ENCODE measurements around the gene CHMP4B. TPM values are rescaled to one million over a fixed set of nuclear protein-coding genes. Genes with fewer than 3 reads are reported as not detected.

CHMP4B gene
- total RNA-seq, 1 experiment from 2014 or later: 72.5 TPM

DNA sequence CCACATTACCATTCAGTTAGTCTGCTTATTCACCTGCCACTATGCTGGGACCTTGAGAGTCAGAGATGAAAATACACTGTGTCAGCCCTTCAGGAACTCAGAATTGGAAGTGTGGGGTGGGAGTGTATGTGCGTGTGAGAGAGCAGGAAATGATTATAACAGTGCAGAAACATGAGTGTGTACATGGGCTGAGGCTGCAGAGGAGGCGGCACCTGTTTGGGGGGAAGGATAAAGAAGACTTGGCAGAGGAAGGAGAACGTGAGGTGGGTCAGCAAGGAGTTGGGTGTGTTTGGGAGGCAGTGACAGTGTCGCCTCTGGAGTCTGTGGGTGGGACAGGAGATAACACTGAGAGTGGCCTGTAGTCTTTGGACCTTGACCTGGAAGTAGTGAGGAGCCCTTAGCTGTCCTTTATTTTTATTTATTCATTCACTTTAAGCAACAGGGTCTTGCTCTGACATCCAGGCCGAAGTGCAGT, 3.1 kb downstream of the CHMP4B start:
- Mint-ChIP-seq H3K4me1 (peaks cover 15% of the 10 kb centered on the region), H3K9me3 (no peaks in the 10 kb centered on the region), H3K27ac (peak overlapping the region; percentile 40), H3K27me3 (ENCODE audit: low read depth) (no peaks in the 10 kb centered on the region), H3K4me3 (no peak overlapping the region), H3K36me3 (no peaks in the 10 kb centered on the region)
- ATAC-seq: no peak
- no peak for DNase-seq (ENCODE audit: low spot score)
- ChIA-PET POLR2A (interaction anchor here (0.6 kb wide), 1 partner anchor 254 kb away, joined by 3 read pairs; no protein-coding TSS in a partner anchor), CTCF (interaction anchor here (1.4 to 1.6 kb wide), 2 partner anchors 22 to 49 kb away, joined by 3 to 7 read pairs; no protein-coding TSS in a partner anchor)
- no peak for TF ChIP-seq FOXK1 (CRISPR knock-in tag; IDR thresholded peaks at IDR 0.05)
- no peak for TF ChIP-seq IRF2 (CRISPR knock-in tag; IDR thresholded peaks at IDR 0.05; ENCODE audit: borderline replicate concordance, low read depth)
- no peak for TF ChIP-seq ZNF396 (CRISPR knock-in tag; IDR thresholded peaks at IDR 0.05; ENCODE audit: borderline replicate concordance)

DNA sequence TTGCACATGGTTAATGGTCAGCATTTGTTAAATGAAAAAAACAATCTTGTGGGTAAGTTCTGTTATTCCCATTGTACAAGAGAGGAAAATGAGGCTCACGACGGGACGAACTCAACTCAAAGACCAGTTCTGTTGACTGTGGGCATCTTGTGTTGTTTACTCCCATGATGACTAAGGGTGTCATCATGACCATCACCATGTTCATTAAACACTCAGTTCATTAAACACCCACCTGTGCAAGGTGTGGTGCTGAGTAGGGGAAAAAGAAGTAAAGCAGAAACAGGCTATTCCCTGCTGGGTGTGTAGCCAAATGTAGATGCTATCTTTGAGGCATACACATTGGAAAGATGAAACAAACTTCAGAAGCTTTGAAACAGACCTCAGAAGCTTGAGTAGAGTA, 4.5 kb downstream of the CHMP4B start:
- Mint-ChIP-seq H3K27ac (no peak overlapping the region), H3K4me3 (no peak overlapping the region), H3K27me3 (ENCODE audit: low read depth) (no peaks in the 10 kb centered on the region), H3K4me1 (peaks cover 19% of the 10 kb centered on the region), H3K9me3 (no peaks in the 10 kb centered on the region), H3K36me3 (no peaks in the 10 kb centered on the region)
- no peak for TF ChIP-seq SOX15 (CRISPR knock-in tag; IDR thresholded peaks at IDR 0.05)
- TF ChIP-seq, protein P1, sequence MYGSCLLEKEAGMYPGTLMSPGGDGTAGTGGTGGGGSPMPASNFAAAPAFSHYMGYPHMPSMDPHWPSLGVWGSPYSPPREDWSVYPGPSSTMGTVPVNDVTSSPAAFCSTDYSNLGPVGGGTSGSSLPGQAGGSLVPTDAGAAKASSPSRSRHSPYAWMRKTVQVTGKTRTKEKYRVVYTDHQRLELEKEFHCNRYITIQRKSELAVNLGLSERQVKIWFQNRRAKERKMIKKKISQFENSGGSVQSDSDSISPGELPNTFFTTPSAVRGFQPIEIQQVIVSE (CRISPR knock-in tag; IDR thresholded peaks at IDR 0.05; ENCODE audit: borderline replicate concordance): no peak
- no peak for TF ChIP-seq ZNF121 (CRISPR knock-in tag; IDR thresholded peaks at IDR 0.05)
- no peak for TF ChIP-seq HMGA2 (CRISPR knock-in tag; IDR thresholded peaks at IDR 0.05)
- TF ChIP-seq RELA (CRISPR knock-in tag; IDR thresholded peaks at IDR 0.05; ENCODE audit: borderline replicate concordance): no peak
- no peak for TF ChIP-seq ELF4 (CRISPR knock-in tag; IDR thresholded peaks at IDR 0.05; ENCODE audit: low read depth)
- TF ChIP-seq OVOL2 (CRISPR knock-in tag; IDR thresholded peaks at IDR 0.05; ENCODE audit: borderline replicate concordance): no peak
- no peak for TF ChIP-seq NFATC4 (CRISPR knock-in tag; IDR thresholded peaks at IDR 0.05)
- TF ChIP-seq, protein P2, sequence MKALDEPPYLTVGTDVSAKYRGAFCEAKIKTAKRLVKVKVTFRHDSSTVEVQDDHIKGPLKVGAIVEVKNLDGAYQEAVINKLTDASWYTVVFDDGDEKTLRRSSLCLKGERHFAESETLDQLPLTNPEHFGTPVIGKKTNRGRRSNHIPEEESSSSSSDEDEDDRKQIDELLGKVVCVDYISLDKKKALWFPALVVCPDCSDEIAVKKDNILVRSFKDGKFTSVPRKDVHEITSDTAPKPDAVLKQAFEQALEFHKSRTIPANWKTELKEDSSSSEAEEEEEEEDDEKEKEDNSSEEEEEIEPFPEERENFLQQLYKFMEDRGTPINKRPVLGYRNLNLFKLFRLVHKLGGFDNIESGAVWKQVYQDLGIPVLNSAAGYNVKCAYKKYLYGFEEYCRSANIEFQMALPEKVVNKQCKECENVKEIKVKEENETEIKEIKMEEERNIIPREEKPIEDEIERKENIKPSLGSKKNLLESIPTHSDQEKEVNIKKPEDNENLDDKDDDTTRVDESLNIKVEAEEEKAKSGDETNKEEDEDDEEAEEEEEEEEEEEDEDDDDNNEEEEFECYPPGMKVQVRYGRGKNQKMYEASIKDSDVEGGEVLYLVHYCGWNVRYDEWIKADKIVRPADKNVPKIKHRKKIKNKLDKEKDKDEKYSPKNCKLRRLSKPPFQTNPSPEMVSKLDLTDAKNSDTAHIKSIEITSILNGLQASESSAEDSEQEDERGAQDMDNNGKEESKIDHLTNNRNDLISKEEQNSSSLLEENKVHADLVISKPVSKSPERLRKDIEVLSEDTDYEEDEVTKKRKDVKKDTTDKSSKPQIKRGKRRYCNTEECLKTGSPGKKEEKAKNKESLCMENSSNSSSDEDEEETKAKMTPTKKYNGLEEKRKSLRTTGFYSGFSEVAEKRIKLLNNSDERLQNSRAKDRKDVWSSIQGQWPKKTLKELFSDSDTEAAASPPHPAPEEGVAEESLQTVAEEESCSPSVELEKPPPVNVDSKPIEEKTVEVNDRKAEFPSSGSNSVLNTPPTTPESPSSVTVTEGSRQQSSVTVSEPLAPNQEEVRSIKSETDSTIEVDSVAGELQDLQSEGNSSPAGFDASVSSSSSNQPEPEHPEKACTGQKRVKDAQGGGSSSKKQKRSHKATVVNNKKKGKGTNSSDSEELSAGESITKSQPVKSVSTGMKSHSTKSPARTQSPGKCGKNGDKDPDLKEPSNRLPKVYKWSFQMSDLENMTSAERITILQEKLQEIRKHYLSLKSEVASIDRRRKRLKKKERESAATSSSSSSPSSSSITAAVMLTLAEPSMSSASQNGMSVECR (CRISPR knock-in tag; IDR thresholded peaks at IDR 0.05; ENCODE audit: borderline replicate concordance): no peak
- TF ChIP-seq SP1 (CRISPR knock-in tag; conservative IDR thresholded peaks at IDR 0.05): no peak
- TF ChIP-seq JUN (CRISPR knock-in tag; IDR thresholded peaks at IDR 0.05): no peak
- TF ChIP-seq ZNF232 (CRISPR knock-in tag; IDR thresholded peaks at IDR 0.05): no peak
- TF ChIP-seq, protein P3, sequence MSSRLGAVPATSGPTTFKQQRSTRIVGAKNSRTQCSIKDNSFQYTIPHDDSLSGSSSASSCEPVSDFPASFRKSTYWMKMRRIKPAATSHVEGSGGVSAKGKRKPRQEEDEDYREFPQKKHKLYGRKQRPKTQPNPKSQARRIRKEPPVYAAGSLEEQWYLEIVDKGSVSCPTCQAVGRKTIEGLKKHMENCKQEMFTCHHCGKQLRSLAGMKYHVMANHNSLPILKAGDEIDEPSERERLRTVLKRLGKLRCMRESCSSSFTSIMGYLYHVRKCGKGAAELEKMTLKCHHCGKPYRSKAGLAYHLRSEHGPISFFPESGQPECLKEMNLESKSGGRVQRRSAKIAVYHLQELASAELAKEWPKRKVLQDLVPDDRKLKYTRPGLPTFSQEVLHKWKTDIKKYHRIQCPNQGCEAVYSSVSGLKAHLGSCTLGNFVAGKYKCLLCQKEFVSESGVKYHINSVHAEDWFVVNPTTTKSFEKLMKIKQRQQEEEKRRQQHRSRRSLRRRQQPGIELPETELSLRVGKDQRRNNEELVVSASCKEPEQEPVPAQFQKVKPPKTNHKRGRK (CRISPR knock-in tag; IDR thresholded peaks at IDR 0.05; ENCODE audit: borderline replicate concordance): no peak
- no peak for TF ChIP-seq ZBTB21 (CRISPR knock-in tag; IDR thresholded peaks at IDR 0.05; ENCODE audit: borderline replicate concordance)
- DNase-seq (ENCODE audit: low spot score): no peak
- CTCF ChIA-PET: no interaction called here
- ATAC-seq: no peak
- POLR2A ChIA-PET: no interaction called here

DNA sequence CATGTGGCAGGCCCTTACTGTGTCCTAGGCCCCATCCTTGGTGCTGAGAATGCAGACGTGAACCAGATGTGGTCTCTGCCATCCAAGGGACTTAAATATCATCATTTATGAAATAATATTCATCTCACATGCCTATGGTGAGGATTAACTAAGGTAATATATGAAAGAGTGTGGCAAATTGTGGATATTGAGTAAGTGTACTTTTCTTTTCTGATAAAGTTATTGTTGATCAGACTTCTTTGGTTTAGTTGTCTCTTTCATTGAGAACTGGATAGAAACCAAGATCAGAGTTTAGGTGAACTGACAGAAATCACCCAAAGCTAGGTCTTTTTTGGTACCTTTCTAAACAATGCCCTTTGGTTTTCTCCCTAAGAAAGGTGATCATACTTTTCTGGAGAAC, 5.0 kb downstream of the CHMP4B start:
- no peak overlapping the region for H3K27ac Mint-ChIP-seq
- CTCF ChIA-PET: no interaction called here
- H3K4me1 Mint-ChIP-seq: peaks cover 19% of the 10 kb centered on the region
- DNase-seq (ENCODE audit: low spot score) (no peak), ATAC-seq (no peak)
- no peaks in the 10 kb centered on the region for H3K9me3 Mint-ChIP-seq
- no peak overlapping the region for H3K4me3 Mint-ChIP-seq
- H3K27me3 Mint-ChIP-seq (ENCODE audit: low read depth): no peaks in the 10 kb centered on the region
- no peaks in the 10 kb centered on the region for H3K36me3 Mint-ChIP-seq
- POLR2A ChIA-PET: no interaction called here
- TF ChIP-seq, protein P4, sequence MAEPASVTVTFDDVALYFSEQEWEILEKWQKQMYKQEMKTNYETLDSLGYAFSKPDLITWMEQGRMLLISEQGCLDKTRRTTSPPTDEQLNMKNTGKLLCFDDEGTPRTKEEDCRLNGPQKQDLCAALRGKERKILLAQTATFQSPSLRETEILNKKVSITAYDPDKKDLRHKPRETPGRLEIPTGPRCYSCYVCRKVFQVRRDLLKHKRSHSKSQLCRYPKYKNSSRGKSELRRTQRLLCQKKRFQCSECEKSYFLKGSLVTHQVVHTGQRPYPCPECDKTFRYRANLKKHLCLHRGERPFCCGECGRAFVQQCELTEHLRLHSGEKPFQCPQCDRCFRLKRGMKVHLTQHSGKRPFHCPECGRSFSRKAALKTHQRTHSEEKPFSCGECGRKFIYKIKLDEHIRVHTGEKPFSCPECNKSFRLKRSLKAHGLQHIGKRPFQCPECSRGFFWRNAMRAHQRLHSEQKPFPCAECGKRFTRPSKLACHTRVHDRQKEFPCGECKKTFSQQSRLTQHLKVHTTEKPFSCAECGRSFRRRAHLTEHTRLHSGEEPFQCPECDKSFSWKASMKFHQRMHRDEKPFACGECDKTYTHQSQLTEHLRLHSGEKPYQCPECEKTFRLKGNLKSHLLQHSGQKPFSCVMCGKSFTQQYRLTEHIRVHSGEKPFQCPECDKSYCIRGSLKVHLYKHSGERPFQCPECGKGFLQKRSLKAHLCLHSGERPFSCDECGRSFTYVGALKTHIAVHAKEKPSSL (CRISPR knock-in tag; conservative IDR thresholded peaks at IDR 0.05): no peak
- no peak for TF ChIP-seq HMGA2 (CRISPR knock-in tag; IDR thresholded peaks at IDR 0.05)
- no peak for TF ChIP-seq NR3C1 (CRISPR knock-in tag; conservative IDR thresholded peaks at IDR 0.05; ENCODE audit: low read depth)
- TF ChIP-seq ZNF232 (CRISPR knock-in tag; IDR thresholded peaks at IDR 0.05): no peak
- no peak for TF ChIP-seq JAZF1 (CRISPR knock-in tag; IDR thresholded peaks at IDR 0.05)
- no peak for TF ChIP-seq TEAD1 (CRISPR knock-in tag; IDR thresholded peaks at IDR 0.05)
- TF ChIP-seq, protein P1 (CRISPR knock-in tag; IDR thresholded peaks at IDR 0.05; ENCODE audit: borderline replicate concordance): no peak
- TF ChIP-seq, protein P5, sequence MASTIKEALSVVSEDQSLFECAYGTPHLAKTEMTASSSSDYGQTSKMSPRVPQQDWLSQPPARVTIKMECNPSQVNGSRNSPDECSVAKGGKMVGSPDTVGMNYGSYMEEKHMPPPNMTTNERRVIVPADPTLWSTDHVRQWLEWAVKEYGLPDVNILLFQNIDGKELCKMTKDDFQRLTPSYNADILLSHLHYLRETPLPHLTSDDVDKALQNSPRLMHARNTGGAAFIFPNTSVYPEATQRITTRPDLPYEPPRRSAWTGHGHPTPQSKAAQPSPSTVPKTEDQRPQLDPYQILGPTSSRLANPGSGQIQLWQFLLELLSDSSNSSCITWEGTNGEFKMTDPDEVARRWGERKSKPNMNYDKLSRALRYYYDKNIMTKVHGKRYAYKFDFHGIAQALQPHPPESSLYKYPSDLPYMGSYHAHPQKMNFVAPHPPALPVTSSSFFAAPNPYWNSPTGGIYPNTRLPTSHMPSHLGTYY (CRISPR knock-in tag; IDR thresholded peaks at IDR 0.05): no peak
- no peak for TF ChIP-seq ETV6 (CRISPR knock-in tag; IDR thresholded peaks at IDR 0.05)
